GM12873 (cell line): Measurements from ENCODE around the gene EI24.

ENCODE experiments used
- CTCF ChIP-seq: IDR thresholded peaks from 2 replicates; pipeline ENCODE4 v1.5.1; 2012; ENCODE audit warnings: low read depth, mild to moderate bottlenecking, moderate library complexity, low read length, control low read depth; ENCODE audit not compliant: insufficient read depth; ENCODE audit errors: missing control alignments

The EI24 gene

DNA sequence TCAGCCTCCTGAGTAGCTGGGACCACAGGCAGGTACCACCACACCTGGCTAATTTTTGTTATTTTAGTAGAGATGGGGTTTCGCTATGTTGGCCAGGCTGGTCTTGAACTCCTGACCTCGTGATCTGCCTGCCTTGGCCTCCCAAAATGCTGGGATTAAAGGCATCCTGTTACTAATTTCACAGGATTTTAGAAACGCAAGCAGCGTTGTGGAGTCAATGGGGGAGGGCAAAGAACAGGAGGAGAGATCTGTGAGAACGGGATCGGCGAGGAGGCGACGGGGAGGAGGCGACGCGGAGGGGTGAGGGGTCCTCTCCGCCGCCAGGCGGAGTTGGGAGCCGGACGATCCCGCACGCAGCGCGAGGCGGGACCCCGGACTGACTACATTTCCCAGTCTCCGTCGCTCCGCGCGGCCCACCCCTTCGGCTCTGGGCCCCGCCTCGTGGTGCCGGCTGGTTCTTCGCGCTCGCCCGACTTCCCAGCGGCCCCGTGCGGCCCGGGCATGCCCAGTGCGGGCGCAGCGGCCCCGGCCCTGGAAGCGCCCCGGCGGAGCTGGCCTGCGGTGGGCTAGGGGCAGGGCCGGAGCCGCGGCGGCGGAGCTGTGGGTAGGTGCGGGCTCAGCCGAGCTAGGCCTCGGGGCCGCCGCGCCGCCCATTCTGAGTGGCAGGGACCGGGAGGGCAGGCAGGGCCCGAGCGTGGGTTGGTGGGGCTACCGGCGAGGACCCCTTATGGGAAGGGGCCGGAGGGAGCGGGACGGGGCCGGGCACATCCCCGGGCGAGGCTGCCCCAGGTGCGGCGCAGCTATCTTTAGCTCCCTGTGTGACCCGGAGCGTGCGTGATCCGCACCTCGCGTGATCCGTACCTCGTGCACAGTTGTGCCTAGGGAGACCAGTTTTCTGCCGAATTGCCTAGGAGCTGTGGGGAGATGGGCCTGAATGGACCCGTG is at the start of gene EI24:
EI24 (plus strand) TSS at position 508 of the 945 bp plus-strand sequence. CDS start 3,051 bp downstream, outside the sequence.
- peak; percentile 75 for TF ChIP-seq CTCF

- no peak for TF ChIP-seq CTCF
Observed at GRCh38 chr11:125519860-125520834, 49.1 kb upstream of the EI24 start.

GRCh38 chr11:125525303-125525702 is 44.0 kb upstream of the EI24 start:
- TF ChIP-seq CTCF = no peak

GRCh38 chr11:125532668-125533067 is 36.6 kb upstream of the EI24 start:
- no peak for TF ChIP-seq CTCF

DNA sequence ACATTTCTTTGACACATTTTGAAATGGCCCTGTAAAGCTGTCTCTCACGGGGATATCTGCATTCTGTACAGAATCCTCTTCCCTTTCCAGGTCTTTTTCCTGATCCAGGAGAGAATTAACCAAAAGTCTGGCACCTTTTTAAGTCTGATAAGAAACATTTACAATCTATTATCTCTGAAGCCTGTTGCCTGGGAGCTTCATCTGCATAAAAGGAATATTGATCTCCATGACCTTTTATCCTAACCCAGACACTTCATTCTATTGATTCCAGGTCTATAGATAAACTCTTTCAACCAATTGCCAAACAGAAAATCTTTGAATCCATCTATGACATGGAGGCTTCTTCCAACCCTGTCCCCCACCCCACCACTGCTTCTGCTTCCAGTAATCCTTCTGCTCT is 33.7 kb upstream of the EI24 start:
- TF ChIP-seq CTCF = no peak

DNA sequence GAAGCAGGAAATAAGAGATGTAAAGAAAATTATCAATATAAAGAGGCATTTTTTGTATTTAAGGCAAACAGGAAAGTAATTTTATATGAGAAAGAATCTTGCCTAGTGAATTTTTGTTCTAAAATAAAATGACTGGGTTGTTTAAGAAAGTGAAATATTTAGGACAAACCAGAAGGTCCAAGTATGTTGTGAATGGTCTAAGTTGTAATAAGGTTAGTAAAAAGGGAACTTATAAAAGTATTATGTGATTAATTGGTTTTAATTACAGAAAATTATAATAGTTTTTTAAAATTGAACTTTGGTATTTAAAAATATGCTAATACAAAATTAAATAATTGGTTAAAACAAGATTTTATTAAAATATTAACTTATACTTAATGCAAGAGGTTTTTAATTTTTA is 26.6 kb upstream of the EI24 start:
- TF ChIP-seq CTCF = no peak

DNA sequence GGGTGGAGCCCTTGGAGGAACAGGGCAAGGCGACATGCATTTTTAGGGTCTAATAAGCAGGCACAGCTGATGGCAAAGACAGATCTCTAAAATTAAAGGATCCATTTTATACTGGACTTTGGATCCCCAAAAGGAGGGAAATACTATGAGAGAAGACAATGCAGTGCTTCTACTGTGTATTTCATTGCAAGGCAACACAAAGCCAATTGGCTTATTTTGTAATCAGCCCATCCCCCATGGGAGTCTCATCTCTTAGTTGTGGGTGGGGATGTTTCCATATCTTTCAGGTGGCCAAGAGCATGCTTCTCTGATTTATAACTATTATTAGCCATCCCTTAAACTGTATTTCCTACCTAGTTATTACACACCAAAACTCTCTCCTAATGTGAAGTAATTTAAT is 18.5 kb upstream of the EI24 start:
- no peak for TF ChIP-seq CTCF
